HCT116 (cell line): ENCODE data around the gene MYPN. TPM values are rescaled to one million over a fixed set of nuclear protein-coding genes. Genes with fewer than 3 reads are reported as not detected.

Experiments
- ATAC-seq: fragments of 200-7000 bp; cut with Tn5 transposase; 2 replicates; pipeline ENCODE4 v1.9.1; 2020; ENCODE audit warnings: mild to moderate bottlenecking, moderate library complexity
- BruUV-seq: library from RNA; stranded (reverse); fragments of 400-500 nt; replicated peaks from 2 replicates; lab custom pipeline; 2021; lab: Mats Ljungman, UMichigan
- CTCF ChIA-PET: fragments of 300-600 bp; sonication (Branson Sonifier 250); formaldehyde crosslinking; loops from one replicate; lab custom pipeline; 2021; ENCODE audit warnings: antibody characterized with exemption; lab: Charles Lee
- POLR2A ChIA-PET: fragments of 300-600, 350-600 bp; sonication (Branson Sonifier 250); formaldehyde crosslinking; loops from one replicate; lab custom pipeline; 2021; ENCODE audit warnings: antibody characterized with exemption; lab: Charles Lee
- RAD21 ChIA-PET, 2 experiments: fragments of 300-600 bp; sonication (Branson Sonifier 250); formaldehyde crosslinking; loops; one replicate each; lab custom pipeline; 2023; ENCODE audit warnings: low total read pairs in 2 of 2; ENCODE audit not compliant: uncharacterized antibody in 2 of 2, unreplicated experiment in 2 of 2, low non-redundant PET in 1 of 2; lab: Charles Lee
- DNase-seq: peaks from one replicate; pipeline ENCODE4 v3.0.0-alpha.2; 2010; ENCODE audit warnings: low read depth, low spot score
- H2AFZ ChIP-seq: fragments of 200-600 bp; shearing (Covaris generic), sonication (generic); 2 replicates; pipeline ENCODE4 v1.6.1; 2017; ENCODE audit warnings: low read depth, mixed run types, mixed read lengths, antibody characterized with exemption, low read length; ENCODE audit not compliant: poor library complexity, severe bottlenecking
- H3K27ac ChIP-seq: 2 replicates; pipeline ENCODE4 v1.5.1; 2012; ENCODE audit warnings: low read depth, low read length
- H3K27me3 ChIP-seq: fragments of 200-600 bp; sonication (generic); 2 replicates; pipeline ENCODE4 v1.6.1; 2016; ENCODE audit warnings: mixed run types, low read length, mixed read lengths; ENCODE audit not compliant: insufficient read depth
- H3K36me3 ChIP-seq, 2 experiments: fragments of 200-500 bp in 1 of 2; fragments of 200-600 bp in 1 of 2; sonication (Bioruptor generic) in 1 of 2; sonication (generic) in 1 of 2; 2 replicates each; pipeline versions ENCODE4 v1.5.1 to v1.6.1; 2014 to 2016; ENCODE audit warnings: low read length in 2 of 2, inconsistent platforms in 1 of 2, mixed read lengths in 1 of 2, mixed run types in 1 of 2; ENCODE audit not compliant: insufficient read depth in 2 of 2, control insufficient read depth in 1 of 2
- H3K4me1 ChIP-seq, 2 experiments: fragments of 200-600 bp in 1 of 2; sonication (generic) in 1 of 2; 2 replicates each; pipeline versions ENCODE4 v1.5.1 to v1.6.1; 2012 to 2017; ENCODE audit warnings: low read length in 2 of 2, inconsistent platforms in 1 of 2, mild to moderate bottlenecking in 1 of 2, mixed read lengths in 1 of 2, mixed run types in 1 of 2, moderate library complexity in 1 of 2; ENCODE audit not compliant: insufficient read depth in 2 of 2, control insufficient read depth in 1 of 2
- H3K4me2 ChIP-seq: fragments of 200-600 bp; sonication (generic); 2 replicates; pipeline ENCODE4 v1.6.1; 2017; ENCODE audit warnings: mixed run types, low read length, mixed read lengths
- H3K4me3 ChIP-seq, 2 experiments: fragments of 200-600 bp in 1 of 2; sonication (generic) in 1 of 2; replicated peaks in 1 of 2; 2 replicates each; pipeline ENCODE4 v1.5.1; 2011 to 2016; ENCODE audit warnings: low read length in 2 of 2, control low read depth in 1 of 2, low read depth in 1 of 2, mild to moderate bottlenecking in 1 of 2, mixed read lengths in 1 of 2, mixed run types in 1 of 2
- H3K79me2 ChIP-seq: fragments of 200-600 bp; sonication (generic); 2 replicates; pipeline ENCODE4 v1.6.1; 2017; ENCODE audit warnings: mild to moderate bottlenecking, mixed run types, low read length, moderate library complexity, mixed read lengths; ENCODE audit not compliant: insufficient read depth
- H3K9ac ChIP-seq: fragments of 200-600 bp; sonication (generic); 2 replicates; pipeline ENCODE4 v1.6.1; 2016; ENCODE audit warnings: low read length, mixed read lengths
- H3K9me2 ChIP-seq: fragments of 200-600 bp; sonication (generic), shearing (Covaris generic); 2 replicates; pipeline ENCODE4 v1.6.1; 2017; ENCODE audit warnings: mixed run types, mild to moderate bottlenecking, moderate library complexity; ENCODE audit not compliant: insufficient read depth
- H3K9me3 ChIP-seq, 2 experiments: fragments of 200-500 bp in 1 of 2; fragments of 200-600 bp in 1 of 2; sonication (Bioruptor generic) in 1 of 2; sonication (generic) in 1 of 2; 2 replicates each; pipeline ENCODE4 v1.6.1; 2014 to 2017; ENCODE audit warnings: low read length in 2 of 2, mixed read lengths in 2 of 2, inconsistent platforms in 1 of 2, low read depth in 1 of 2, mild to moderate bottlenecking in 1 of 2, mixed run types in 1 of 2, moderate library complexity in 1 of 2; ENCODE audit not compliant: control insufficient read depth in 1 of 2, insufficient read depth in 1 of 2
- H4K20me1 ChIP-seq: fragments of 200-600 bp; sonication (generic), shearing (Covaris generic); 2 replicates; pipeline ENCODE4 v1.6.1; 2017; ENCODE audit warnings: mixed run types, mild to moderate bottlenecking, moderate library complexity; ENCODE audit not compliant: insufficient read depth
- ATF3 ChIP-seq: IDR thresholded peaks from 2 replicates; pipeline ENCODE4 v1.6.1; 2012
- CEBPB ChIP-seq: IDR thresholded peaks from 2 replicates; pipeline ENCODE4 v1.6.1; 2012; ENCODE audit warnings: low read depth
- EGR1 ChIP-seq: IDR thresholded peaks from 2 replicates; pipeline ENCODE4 v1.6.1; 2012; ENCODE audit warnings: low read depth
- ELF1 ChIP-seq: IDR thresholded peaks from 2 replicates; pipeline ENCODE4 v1.6.1; 2012; ENCODE audit warnings: low read depth, borderline replicate concordance
- FOSL1 ChIP-seq: IDR thresholded peaks from 2 replicates; pipeline ENCODE4 v1.6.1; 2012; ENCODE audit warnings: low read depth
- RAD21 ChIP-seq: IDR thresholded peaks from 2 replicates; pipeline ENCODE4 v1.6.1; 2012; ENCODE audit warnings: low read depth, mild to moderate bottlenecking
- SIN3A ChIP-seq: IDR thresholded peaks from 2 replicates; pipeline ENCODE4 v1.6.1; 2012; ENCODE audit warnings: low read depth
- ZFX ChIP-seq: fragments of 450-650 bp; IDR thresholded peaks from 2 replicates; pipeline ENCODE4 v1.6.1; 2017
- ZNF274 ChIP-seq: fragments of 200-500 bp; sonication (Bioruptor generic); IDR thresholded peaks from 2 replicates; pipeline ENCODE4 v1.6.1; 2014; ENCODE audit warnings: mild to moderate bottlenecking, low read depth, low read length, inconsistent platforms
- intact Hi-C: fragments of 100-400 bp; cut with micrococcal nuclease; formaldehyde crosslinking; loops from 2 replicates; pipeline ENCODE4 v1.10.0; 2022
- total RNA-seq: library from RNA; stranded (reverse); gene quantifications from one replicate; pipeline ENCODE4 v1.2.1, GENCODE V29; 2021; ENCODE audit not compliant: unreplicated experiment
- TF ChIP-seq, protein P1 (sequence below): IDR thresholded peaks from 2 replicates; pipeline ENCODE4 v1.6.1; 2011; ENCODE audit warnings: mild to moderate bottlenecking, low read length, moderate library complexity; ENCODE audit not compliant: insufficient replicate concordance; ENCODE audit errors: extremely low read depth
- TF ChIP-seq, protein P2 (sequence below): IDR thresholded peaks from 2 replicates; pipeline ENCODE4 v1.6.1; 2012

MYPN gene
- total RNA-seq, 1 experiment from 2014 or later = 0.34 TPM

DNA sequence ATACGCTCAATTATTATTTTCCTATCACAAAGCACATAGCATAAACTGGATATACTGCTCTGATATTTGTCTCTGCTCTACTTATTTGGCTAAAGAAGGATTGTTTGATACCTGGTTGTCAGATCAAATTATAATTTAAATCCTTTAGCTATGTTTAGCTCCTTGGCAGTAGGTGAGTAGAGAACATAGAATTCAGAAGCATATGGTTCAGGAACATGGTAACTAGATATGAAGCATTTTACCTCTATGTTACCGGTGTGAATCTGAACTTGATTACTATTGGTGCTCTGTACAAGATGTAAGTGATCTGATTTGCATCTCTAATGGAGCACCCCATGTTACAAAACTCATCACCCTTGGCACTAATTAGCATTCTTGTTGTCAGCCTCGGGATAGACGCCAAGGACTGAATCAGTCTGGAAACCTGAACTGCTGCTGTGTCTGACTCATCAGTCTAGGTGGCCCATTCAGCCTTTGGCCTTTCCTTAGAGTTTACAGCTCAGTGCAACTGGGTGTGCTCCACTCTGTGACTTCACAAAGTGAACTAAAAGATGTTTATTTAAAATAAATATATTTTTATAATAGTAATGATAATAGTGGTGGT lies 12.3 kb upstream of the MYPN start (continued):
- TF ChIP-seq, protein P1, sequence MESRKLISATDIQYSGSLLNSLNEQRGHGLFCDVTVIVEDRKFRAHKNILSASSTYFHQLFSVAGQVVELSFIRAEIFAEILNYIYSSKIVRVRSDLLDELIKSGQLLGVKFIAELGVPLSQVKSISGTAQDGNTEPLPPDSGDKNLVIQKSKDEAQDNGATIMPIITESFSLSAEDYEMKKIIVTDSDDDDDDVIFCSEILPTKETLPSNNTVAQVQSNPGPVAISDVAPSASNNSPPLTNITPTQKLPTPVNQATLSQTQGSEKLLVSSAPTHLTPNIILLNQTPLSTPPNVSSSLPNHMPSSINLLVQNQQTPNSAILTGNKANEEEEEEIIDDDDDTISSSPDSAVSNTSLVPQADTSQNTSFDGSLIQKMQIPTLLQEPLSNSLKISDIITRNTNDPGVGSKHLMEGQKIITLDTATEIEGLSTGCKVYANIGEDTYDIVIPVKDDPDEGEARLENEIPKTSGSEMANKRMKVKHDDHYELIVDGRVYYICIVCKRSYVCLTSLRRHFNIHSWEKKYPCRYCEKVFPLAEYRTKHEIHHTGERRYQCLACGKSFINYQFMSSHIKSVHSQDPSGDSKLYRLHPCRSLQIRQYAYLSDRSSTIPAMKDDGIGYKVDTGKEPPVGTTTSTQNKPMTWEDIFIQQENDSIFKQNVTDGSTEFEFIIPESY = no peak
- TF ChIP-seq SIN3A (0 out of 2 replicates have a peak, but pooled peaks have one; percentile 38), ZNF274 (no peak), FOSL1 (peak; percentile 94), CEBPB (peak; percentile 82), ELF1 (no peak)

- ATAC-seq (no peak; the same call in 1 of the 2 replicates), DNase-seq (no peak)
- Histone ChIP-seq H3K9ac (peak overlapping the region; percentile 26), H3K27ac (no peak overlapping the region), H3K9me3 (no peaks in the 10 kb centered on the region), H3K9me2 (no peaks in the 10 kb centered on the region), H3K4me3 (no peak overlapping the region), H2AFZ (peak overlapping the region; percentile 60), H3K79me2 (no peaks in the 10 kb centered on the region), H3K4me1 (peaks cover 54 to 92% of the 10 kb centered on the region in 2 experiments), H3K27me3 (no peaks in the 10 kb centered on the region), H3K36me3 (no peaks in the 10 kb centered on the region), H4K20me1 (no peaks in the 10 kb centered on the region), H3K4me2 (peak overlapping the region; percentile 49)
- intact Hi-C loops = loop anchor here (5.0 kb wide), 1 partner anchor 53 kb away; no protein-coding TSS in a partner anchor
- TF ChIP-seq, protein P2, sequence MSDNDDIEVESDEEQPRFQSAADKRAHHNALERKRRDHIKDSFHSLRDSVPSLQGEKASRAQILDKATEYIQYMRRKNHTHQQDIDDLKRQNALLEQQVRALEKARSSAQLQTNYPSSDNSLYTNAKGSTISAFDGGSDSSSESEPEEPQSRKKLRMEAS = 0 out of 2 replicates have a peak, but pooled peaks have one; percentile 21
- no peak for TF ChIP-seq EGR1
- no peak for TF ChIP-seq ZFX
- TF ChIP-seq, protein P1 = no peak
- no peak for TF ChIP-seq RAD21
- no peak for TF ChIP-seq ATF3
- peak; percentile 9; the same call in 1 of the 2 replicates for TF ChIP-seq FOSL1
- BruUV-seq = no TSS peak
- CTCF ChIA-PET = no interaction called here
- RAD21 ChIA-PET = no interaction called here
- POLR2A ChIA-PET = interaction anchor here (1.2 kb wide), 1 partner anchor 9 kb away, joined by 3 read pairs; no protein-coding TSS in a partner anchor
Observed at GRCh38 chr10:68099736-68100135, 9.6 kb upstream of the MYPN start.
